AG20443 (cell line): ENCODE measurements around the gene MAGEA9.
"Not testable (repeated sequence)": the region's sequence is repeated elsewhere in the genome, so short reads cannot be mapped to it uniquely, and the experiment has no call there.

Experiments
- DNase-seq: peaks from one replicate; pipeline ENCODE4 v3.0.0; 2012; ENCODE audit warnings: low spot score, mixed read lengths

Gene MAGEA9

GRCh38 chrX:149781727-149782126 is at the start of gene MAGEA9:
MAGEA9 (plus strand) TSS chrX:149781930; CDS start chrX:149786211, 4,281 bp downstream.
- DNase-seq = not testable (repeated sequence)

GRCh38 chrX:149742269-149742668 is 39.5 kb upstream of the MAGEA9 start:
- DNase-seq = not testable (repeated sequence)

- not testable (repeated sequence) for DNase-seq
Measured at GRCh38 chrX:149746390-149747007, 35.2 kb upstream of the MAGEA9 start.

- DNase-seq = no peak
Measured at GRCh38 chrX:149757206-149758067, 24.3 kb upstream of the MAGEA9 start.

GRCh38 chrX:149758068-149758714 is 23.5 kb upstream of the MAGEA9 start:
- no peak for DNase-seq

GRCh38 chrX:149758715-149759078 is 23.0 kb upstream of the MAGEA9 start:
- DNase-seq = not testable (repeated sequence)

- DNase-seq = no peak
Measured at GRCh38 chrX:149759824-149760223, 21.9 kb upstream of the MAGEA9 start.

GRCh38 chrX:149760965-149761364 is 20.8 kb upstream of the MAGEA9 start:
- no peak for DNase-seq

- not testable (repeated sequence) for DNase-seq
Measured at GRCh38 chrX:149761858-149762674, 19.7 kb upstream of the MAGEA9 start.

GRCh38 chrX:149762696-149763614 is 18.8 kb upstream of the MAGEA9 start:
- DNase-seq = no peak

- DNase-seq = not testable (repeated sequence)
Measured at GRCh38 chrX:149770344-149770743, 11.4 kb upstream of the MAGEA9 start.

GRCh38 chrX:149773026-149773425 is 8.7 kb upstream of the MAGEA9 start:
- not testable (repeated sequence) for DNase-seq

GRCh38 chrX:149773768-149774167 is 8.0 kb upstream of the MAGEA9 start, which contains the start of gene HSFX1:
HSFX1 (plus strand) TSS chrX:149774068; CDS start chrX:149774682, 614 bp downstream.
- not testable (repeated sequence) for DNase-seq

- DNase-seq = not testable (repeated sequence)
Measured at GRCh38 chrX:149777999-149778398, 3.7 kb upstream of the MAGEA9 start.

GRCh38 chrX:149795531-149795930 is 13.8 kb downstream of the MAGEA9 start:
- not testable (repeated sequence) for DNase-seq

GRCh38 chrX:149799095-149799714 is 17.5 kb downstream of the MAGEA9 start:
- DNase-seq = no peak

- DNase-seq = no peak
Measured at GRCh38 chrX:149799938-149800337, 18.2 kb downstream of the MAGEA9 start.

GRCh38 chrX:149803458-149804062 is 21.8 kb downstream of the MAGEA9 start:
- DNase-seq = no peak

GRCh38 chrX:149804102-149804501 is 22.4 kb downstream of the MAGEA9 start:
- no peak for DNase-seq
